Adipose tissue (tissue), 3 donors: ENCODE data around the gene NSDHL. TPM values are rescaled to one million over a fixed set of nuclear protein-coding genes. Genes with fewer than 3 reads are reported as not detected.

ENCODE experiments used
- H3K27ac ChIP-seq: one replicate; pipeline ENCODE4 v1.5.1; 2013; ENCODE audit warnings: low read depth, low read length
- WGBS, 3 donors: extraction: QIAGEN DNeasy Blood & Tissue Kit; methylation state at CpG; one replicate each; pipeline ENCODE4 v1.1.7; 2013; 5-methylcytosine and 5-hydroxymethylcytosine counted together
- polyA plus RNA-seq, 3 donors: library from polyadenylated mRNA; stranded (reverse); fragments of 200-250 nt; gene quantifications; one replicate each; pipeline ENCODE4 v1.2.3, GENCODE V29; 2013
- donor health status: healthy with polysubstance abuse.
- donor health status: Bipolar disorder and iron deficiency.
- donor health status: healthy.

NSDHL gene
- polyA plus RNA-seq, 3 donors = 13.4 to 44.1 (median 15.8) TPM

DNA sequence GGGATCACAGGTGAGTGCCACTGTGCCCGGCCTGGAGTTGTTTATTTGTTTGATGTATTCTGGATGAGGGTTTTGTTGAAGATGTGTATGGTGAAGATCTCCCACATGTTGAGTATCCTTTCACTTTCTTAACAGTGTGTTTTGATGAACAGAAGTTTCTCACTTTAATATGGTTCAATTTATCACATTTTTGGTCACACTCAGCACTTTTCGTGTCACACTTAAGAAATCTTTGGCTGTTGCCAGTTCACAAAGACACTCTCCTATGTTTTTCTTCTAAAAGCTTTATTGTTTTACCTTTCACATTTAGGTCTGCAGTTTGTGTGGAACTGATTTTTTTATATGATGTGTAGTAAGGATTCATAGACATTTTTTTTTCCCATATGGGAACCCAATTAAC, 50.4 kb downstream of the NSDHL start:
- WGBS, 3 donors = 82 to 91% (median 91%) methylated on average over 2 of the region's 2 CpGs
- no peak overlapping the region for H3K27ac ChIP-seq

- no peak overlapping the region for H3K27ac ChIP-seq
- WGBS, 3 donors = 60 to 67% (median 60%) methylated on average over 5 to 6 of the region's 6 CpGs
Observed at GRCh38 chrX:152884171-152884570, 53.3 kb downstream of the NSDHL start.

DNA sequence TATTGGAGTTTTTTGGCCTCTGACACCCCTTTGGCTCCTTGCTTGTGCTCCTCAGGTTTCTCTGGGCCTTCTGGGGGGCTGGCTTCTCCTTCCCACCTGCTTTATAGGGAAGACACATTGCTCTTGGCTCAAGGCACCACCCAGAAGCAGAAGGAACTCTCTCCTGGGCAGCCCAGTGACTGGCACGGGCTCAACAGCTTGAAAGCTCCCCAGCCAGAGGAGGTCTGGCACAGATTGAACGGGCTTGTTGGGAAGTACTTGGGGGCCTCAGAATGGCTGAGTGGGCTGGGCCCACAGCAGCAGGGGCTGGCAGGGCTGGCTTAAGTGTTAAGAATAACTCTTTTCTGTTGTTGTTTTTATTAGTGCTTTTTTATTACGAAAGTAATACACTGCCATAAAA, 55.9 kb downstream of the NSDHL start:
- no peak overlapping the region for H3K27ac ChIP-seq
- 53 to 65% (median 63%) methylated on average over 3 of the region's 3 CpGs for WGBS, 3 donors

DNA sequence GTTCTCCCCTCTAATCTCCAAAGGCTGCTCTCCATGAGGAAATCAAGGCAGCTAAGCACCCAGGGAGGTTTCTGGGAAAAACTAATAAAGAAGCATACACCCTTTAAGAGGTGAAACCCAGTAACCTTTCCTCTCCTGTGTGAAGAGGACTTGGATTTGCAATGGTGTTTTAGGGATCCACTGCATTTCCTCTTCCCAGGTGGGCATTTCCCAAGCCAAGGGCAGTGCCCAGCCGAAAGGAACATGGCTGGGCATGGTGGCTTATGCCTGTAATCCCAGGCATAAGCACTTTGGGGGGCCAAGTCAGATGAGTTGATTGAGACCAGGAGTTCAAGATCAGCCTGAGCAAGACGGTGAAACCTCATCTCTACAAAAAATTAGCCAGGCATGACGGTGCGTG, 61.6 kb downstream of the NSDHL start:
- 77 to 90% (median 77%) methylated on average over 4 of the region's 4 CpGs for WGBS, 3 donors
- no peak overlapping the region for H3K27ac ChIP-seq

DNA sequence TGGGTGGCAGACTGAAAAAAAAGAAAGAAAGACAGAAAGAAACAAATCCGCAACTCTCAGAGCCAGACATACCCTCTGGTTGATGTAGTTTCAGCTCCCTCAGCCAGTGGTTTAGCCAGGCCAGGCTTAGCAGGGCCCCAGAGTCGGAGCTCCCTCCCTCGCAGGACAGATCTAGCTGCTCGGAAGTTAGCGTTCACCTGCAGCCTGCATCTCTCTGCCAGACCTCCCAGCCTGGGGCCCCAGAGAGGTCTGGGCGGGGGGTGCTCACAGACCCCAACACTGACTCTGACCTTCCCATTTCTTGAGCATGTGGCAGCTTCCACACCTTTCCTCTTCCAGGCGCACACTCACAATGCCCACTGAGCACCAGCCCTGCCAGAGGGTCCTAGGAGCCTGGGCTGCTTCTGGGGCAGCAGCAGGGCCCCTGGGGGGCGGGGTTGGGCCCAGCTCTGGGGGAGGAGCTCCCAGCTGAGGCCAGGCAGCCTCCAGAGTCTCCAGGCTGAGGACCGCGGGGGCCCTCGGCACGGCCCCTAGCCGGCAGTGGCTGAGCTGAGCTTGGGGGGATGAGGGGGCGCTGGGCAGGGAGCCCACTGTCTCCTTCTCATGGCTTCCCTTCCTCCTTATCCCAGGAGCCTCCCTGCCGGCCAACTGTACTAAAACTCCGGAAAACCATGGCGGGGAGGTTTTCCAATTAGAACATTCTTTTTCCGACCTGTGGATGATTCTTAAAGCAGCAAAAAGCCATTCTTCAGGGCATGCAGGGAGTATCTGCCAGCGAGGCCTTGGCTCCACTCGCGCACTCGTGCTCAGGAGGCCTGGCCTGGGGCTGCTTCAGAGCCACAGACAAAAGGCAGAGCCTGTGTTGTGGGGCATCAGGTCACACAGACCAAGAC, 62.4 kb downstream of the NSDHL start:
- no peak overlapping the region for H3K27ac ChIP-seq
- WGBS, 3 donors = 53 to 57% (median 54%) methylated on average over 16 to 22 of the region's 22 CpGs

- 74 to 86% (median 81%) methylated on average over 5 to 9 of the region's 9 CpGs for WGBS, 3 donors
- no peak overlapping the region for H3K27ac ChIP-seq
Observed at GRCh38 chrX:152893980-152894610, 63.2 kb downstream of the NSDHL start.

- WGBS, 3 donors = 81 to 88% (median 83%) methylated on average over 3 of the region's 3 CpGs
- no peak overlapping the region for H3K27ac ChIP-seq
Observed at GRCh38 chrX:152895121-152895520, 64.3 kb downstream of the NSDHL start.

DNA sequence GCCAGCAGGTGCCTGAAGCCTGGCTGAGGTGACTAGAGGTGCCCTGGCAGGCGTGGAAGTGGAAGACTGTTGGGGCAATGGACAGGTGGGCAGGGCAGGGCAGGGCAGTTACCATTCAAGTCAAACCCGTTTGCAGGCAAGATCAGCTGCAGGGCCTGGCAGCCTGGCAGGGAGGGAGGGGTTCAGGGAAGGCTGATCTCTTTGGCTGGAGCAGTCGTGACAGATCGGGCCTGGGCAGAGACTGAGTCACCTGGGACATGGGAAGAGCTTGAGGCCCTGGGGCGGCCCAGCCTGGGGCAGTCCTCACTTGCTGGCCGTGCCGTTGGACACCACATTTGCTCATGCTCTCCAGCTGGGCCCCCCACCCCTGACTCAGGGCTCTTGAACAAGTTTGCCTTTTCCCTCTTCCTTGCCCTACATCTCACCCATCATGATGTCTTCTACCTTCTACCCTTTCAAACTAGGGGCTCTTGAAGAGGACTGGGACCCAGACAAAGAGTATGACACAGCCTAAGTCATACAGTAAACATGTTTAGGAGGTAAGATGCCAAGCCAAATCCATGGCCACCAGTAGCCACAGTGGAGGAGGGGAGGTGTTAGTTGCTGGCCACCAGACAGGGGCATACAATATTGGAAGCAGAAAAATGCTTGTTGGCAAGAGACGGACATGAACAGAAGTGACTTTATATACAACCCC, 65.0 kb downstream of the NSDHL start:
- WGBS, 3 donors = 70 to 100% (median 88%) methylated on average over 1 to 8 of the region's 8 CpGs
- no peak overlapping the region for H3K27ac ChIP-seq

GRCh38 chrX:152896450-152896849, 65.6 kb downstream of the NSDHL start:
- H3K27ac ChIP-seq = no peak overlapping the region
- WGBS, 3 donors = 67 to 97% (median 69%) methylated on average over 8 of the region's 8 CpGs

GRCh38 chrX:152897222-152898131, 66.6 kb downstream of the NSDHL start, which contains the start of gene ZNF185:
TSS of gene ZNF185 (plus strand) at chrX:152898067. CDS start at chrX:152914490, 16,423 bp downstream.
- 15 to 42% (median 36%) methylated on average over 17 to 59 of the region's 64 CpGs for WGBS, 3 donors
- no peak within 1 kb of the TSS for H3K27ac ChIP-seq

DNA sequence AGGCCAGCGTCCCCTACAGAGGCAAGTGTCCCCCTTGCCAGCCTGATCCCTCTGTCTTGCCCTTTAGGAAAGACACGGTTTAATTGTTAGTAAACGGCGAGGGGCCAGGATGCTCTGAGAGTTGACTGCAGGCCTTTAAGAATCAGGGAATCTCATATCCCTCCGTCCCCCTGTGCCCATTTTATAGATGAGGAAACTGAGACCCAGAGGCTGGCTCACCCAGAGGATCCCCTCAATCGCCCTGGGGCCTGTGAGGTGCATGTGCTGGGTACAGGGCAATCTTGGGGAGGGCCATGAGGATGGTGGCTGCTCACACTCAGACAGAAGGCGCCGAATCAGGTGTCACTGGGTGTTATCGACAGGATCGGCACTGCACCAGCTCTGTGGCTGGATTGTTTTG, 67.6 kb downstream of the NSDHL start:
- no peak overlapping the region for H3K27ac ChIP-seq

GRCh38 chrX:152899111-152899873, 68.4 kb downstream of the NSDHL start:
- WGBS, 3 donors = 83 to 94% (median 92%) methylated on average over 16 of the region's 16 CpGs
- no peak overlapping the region for H3K27ac ChIP-seq

More for the DNA sequence above, 67.6 kb downstream of the NSDHL start:
- WGBS, 3 donors = 64 to 71% (median 64%) methylated on average over 8 to 10 of the region's 10 CpGs

DNA sequence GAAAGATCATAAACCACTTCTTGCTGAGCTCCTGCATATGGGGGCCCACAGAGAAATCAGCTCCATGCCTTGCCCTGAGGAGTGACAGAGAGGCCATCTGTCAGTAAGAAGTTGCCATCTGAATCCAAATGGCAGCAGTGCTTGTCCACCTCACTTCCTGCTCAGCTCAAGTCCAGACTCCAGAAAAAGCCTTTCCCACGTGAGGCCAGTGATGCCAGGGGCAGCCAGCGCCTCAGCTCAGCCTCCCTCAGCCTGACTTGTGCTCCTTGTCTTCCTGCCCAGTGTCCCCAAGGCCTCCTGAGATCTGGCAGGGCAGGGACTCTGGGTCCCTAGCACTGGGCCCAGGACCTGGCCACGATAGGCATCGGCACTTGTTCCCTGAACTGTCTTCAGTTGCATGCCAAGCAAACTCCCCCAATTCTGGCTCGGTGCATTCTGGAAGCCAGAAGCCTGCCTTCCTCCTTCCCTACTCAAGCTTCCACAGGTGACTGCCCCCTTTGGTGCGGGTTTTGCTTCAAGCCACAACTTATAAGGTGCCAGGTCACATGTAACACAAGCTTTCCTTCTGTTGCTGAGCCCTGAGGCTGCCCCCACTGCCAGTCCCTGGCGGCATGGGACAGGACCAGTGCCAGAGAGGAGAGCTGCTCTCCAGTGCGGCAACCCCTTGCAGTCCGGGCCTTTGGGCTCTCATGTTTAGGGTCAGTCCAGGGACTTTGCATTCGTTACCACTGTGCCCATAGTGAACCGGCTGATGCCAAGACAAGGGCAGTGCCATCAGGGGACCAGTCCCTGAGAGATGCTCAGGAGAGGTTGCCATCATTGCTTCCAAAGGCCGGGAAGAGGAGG, 69.2 kb downstream of the NSDHL start:
- no peak overlapping the region for H3K27ac ChIP-seq
- 83 to 94% (median 85%) methylated on average over 10 to 12 of the region's 12 CpGs for WGBS, 3 donors

GRCh38 chrX:152900937-152901445, 70.1 kb downstream of the NSDHL start:
- no peak overlapping the region for H3K27ac ChIP-seq
- 91 to 96% (median 93%) methylated on average over 8 of the region's 8 CpGs for WGBS, 3 donors

GRCh38 chrX:152901816-152902501, 71.1 kb downstream of the NSDHL start:
- WGBS, 3 donors = 74 to 80% (median 76%) methylated on average over 13 to 15 of the region's 15 CpGs
- no peak overlapping the region for H3K27ac ChIP-seq

DNA sequence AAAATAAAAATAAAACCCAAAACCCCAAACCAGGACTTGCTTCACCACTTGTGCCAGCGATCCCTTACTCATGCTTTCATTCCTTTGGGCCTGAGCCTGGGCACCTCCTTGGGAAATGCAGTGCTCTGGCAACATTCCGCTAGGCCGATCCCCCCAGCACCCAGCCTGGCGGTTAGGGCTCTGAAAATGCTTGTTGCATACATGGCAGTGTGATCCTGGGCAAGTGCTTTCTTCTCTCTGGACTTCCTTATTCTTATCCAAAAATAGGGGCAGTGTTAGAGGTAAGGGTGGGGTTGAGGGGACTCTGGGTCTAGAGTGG, 71.6 kb downstream of the NSDHL start:
- 88 to 96% (median 94%) methylated on average over 4 of the region's 4 CpGs for whole genome bisulfite sequencing, 3 donors
- no peak overlapping the region for H3K27ac ChIP-seq
